Stimulated activated CD4-positive, alpha-beta T cell treated with anti-CD3 and anti-CD28 coated beads, Interleukin-1b, Interleukin-23, amount 100 ng/mL, for 48 hours (primary cell): ENCODE results near the gene ZGPAT.
"Not testable (repeated sequence)": the region's sequence is repeated elsewhere in the genome, so short reads cannot be mapped to it uniquely, and the experiment has no call there.

ENCODE experiments used
- DNase-seq: peaks from one replicate; pipeline ENCODE4 v3.0.0-alpha.2; 2020

The ZGPAT gene

GRCh38 chr20:63703976-63704748 is 3.7 kb upstream of the ZGPAT start:
- DNase-seq: no peak

- no peak for DNase-seq
Observed at GRCh38 chr20:63704749-63705117, 3.1 kb upstream of the ZGPAT start.

- no peak for DNase-seq
Observed at GRCh38 chr20:63705232-63706026, 2.4 kb upstream of the ZGPAT start.

- no peak for DNase-seq
Observed at GRCh38 chr20:63706027-63706695, 1.7 kb upstream of the ZGPAT start.

GRCh38 chr20:63706852-63707557 is 834 bp upstream of the ZGPAT start:
- DNase-seq: peak; percentile 62

GRCh38 chr20:63708301-63709148 is 686 bp downstream of the ZGPAT start:
- DNase-seq: no peak

- DNase-seq: no peak
Observed at GRCh38 chr20:63709149-63709527, 1.3 kb downstream of the ZGPAT start.

GRCh38 chr20:63711085-63711645 is 3.3 kb downstream of the ZGPAT start:
- no peak for DNase-seq

GRCh38 chr20:63712191-63712590 is 4.4 kb downstream of the ZGPAT start:
- no peak for DNase-seq

- DNase-seq: no peak
Observed at GRCh38 chr20:63714858-63715257, 7.0 kb downstream of the ZGPAT start.

- no peak for DNase-seq
Observed at GRCh38 chr20:63718996-63719395, 11.2 kb downstream of the ZGPAT start.

GRCh38 chr20:63722967-63723622 is 15.3 kb downstream of the ZGPAT start:
- not testable (repeated sequence) for DNase-seq

- DNase-seq: not testable (repeated sequence)
Observed at GRCh38 chr20:63730189-63730733, 22.4 kb downstream of the ZGPAT start.

- DNase-seq: no peak
Observed at GRCh38 chr20:63731410-63731809, 23.6 kb downstream of the ZGPAT start.

- no peak for DNase-seq
Observed at GRCh38 chr20:63732118-63733095, 24.6 kb downstream of the ZGPAT start.

GRCh38 chr20:63733117-63733516 is 25.3 kb downstream of the ZGPAT start:
- no peak for DNase-seq

- no peak for DNase-seq
Observed at GRCh38 chr20:63733579-63734081, 25.8 kb downstream of the ZGPAT start.

- DNase-seq: no peak
Observed at GRCh38 chr20:63734111-63734945, 26.5 kb downstream of the ZGPAT start.
